ENCODE data around the gene PNLIPRP2.
A peak's percentile ranks its signal among the peaks of the same experiment; 100 is the strongest.

PNLIPRP2 gene

DNA sequence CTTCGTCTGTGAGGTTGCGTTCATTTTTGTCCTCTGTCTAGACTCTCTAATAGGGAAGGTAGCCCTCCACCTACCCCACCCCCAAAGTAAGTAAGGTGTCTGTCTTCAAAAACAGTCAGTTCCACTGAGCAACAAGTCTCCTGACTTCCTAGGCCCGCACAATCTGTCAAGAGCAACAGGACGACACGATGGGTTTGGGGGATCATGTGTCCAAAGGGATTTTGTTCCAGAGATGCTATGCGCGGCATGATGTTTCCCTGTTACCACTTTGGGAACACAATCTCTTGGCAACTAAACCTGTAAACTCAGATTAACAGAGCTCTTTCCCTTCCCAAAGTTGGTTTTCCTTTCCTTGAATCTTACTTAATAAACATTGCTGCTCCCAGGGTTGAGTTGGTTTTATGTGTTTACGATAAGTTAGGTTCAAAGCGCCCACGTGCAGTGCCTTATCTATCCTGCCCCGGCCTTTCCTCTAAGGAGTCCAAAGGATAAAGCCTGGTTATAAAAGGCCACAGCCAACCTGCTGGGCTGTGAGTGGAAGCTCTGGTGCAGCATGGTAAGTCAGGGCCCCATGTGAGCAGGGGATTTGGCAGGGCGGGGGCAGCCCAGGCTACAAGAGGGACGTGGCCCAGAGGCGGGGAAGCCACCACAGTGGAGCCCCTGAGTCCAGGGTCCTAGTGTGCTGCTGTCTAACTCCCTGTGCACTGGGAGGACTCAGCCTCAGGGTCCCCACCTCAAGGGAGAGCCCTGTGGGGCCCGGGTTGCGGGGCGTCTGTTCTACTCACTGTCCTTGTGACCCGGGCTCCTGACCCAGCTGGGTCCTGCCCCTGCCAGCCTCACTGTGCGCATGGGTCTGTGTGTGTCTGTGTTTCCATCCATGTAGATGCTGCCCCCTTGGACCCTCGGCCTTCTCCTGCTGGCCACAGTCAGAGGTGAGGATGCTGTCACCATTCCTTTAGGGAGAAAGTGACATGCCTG lies at the start of gene PNLIPRP2:
Gene PNLIPRP2 (plus strand): TSS at position 531 of the 978 bp plus-strand sequence.
- in situ Hi-C loops (cut with MboI; ENCODE audit: low sequenced_read_pairs), result no loop called here
- no peak for DNase-seq (ENCODE audit: low spot score in 2 of 2)
- no peaks in the 10 kb centered on the region for H3K27me3 ChIP-seq (ENCODE audit: low read depth)
- no peaks in the 10 kb centered on the region for H3K36me3 ChIP-seq (replicated peaks)
- no peak within 1 kb of the TSS for H3K4me3 ChIP-seq
- no peaks in the 10 kb centered on the region for H3K9me3 ChIP-seq
- no peaks in the 10 kb centered on the region for H3K4me1 ChIP-seq

- Histone ChIP-seq H3K4me1 (no peaks in the 10 kb centered on the region; the same call in none of the 2 replicates), H3K4me3 (no peak overlapping the region), H3K9me3 (no peaks in the 10 kb centered on the region), H3K36me3 (replicated peaks) (no peaks in the 10 kb centered on the region), H3K27me3 (ENCODE audit: low read depth) (no peaks in the 10 kb centered on the region)
- DNase-seq (ENCODE audit: low spot score in 2 of 2), result peak in 1 of 2 experiments; percentile 8
- in situ Hi-C loops (cut with MboI; ENCODE audit: low sequenced_read_pairs), result no loop called here
These were observed 46.0 kb upstream of the PNLIPRP2 start for GRCh38 chr10:116574797-116575196.

- DNase-seq (ENCODE audit: low spot score in 2 of 2), result no peak
- no peak overlapping the region for H3K4me3 ChIP-seq
- no peaks in the 10 kb centered on the region for H3K9me3 ChIP-seq
- H3K36me3 ChIP-seq (replicated peaks), result no peaks in the 10 kb centered on the region
- no peaks in the 10 kb centered on the region for H3K27me3 ChIP-seq (ENCODE audit: low read depth)
- in situ Hi-C loops (cut with MboI; ENCODE audit: low sequenced_read_pairs), result no loop called here
- H3K4me1 ChIP-seq, result no peaks in the 10 kb centered on the region
These were observed 32.7 kb upstream of the PNLIPRP2 start for GRCh38 chr10:116587878-116588591.

DNA sequence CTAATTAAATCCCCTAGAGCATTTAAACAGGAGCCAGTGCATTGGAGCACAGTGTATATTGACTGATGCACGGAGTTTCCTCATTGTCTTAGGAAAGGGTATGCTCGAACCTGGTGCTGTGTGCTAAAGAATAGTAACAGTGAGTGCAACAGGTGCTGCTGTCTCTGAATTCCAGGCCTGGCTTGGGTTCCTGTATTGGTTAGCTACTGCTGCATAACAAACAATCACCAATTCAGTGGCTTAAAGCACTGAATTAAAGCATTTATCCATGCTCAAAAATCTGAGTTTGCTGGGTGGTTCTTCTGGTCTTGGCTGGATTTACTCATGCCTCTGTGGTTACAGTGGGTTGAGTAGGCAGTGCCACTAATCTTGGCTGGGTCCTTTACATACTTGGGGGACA lies 31.8 kb upstream of the PNLIPRP2 start:
- Histone ChIP-seq H3K9me3 (no peaks in the 10 kb centered on the region), H3K27me3 (ENCODE audit: low read depth) (no peaks in the 10 kb centered on the region), H3K4me3 (no peak overlapping the region), H3K36me3 (replicated peaks) (no peaks in the 10 kb centered on the region), H3K4me1 (no peaks in the 10 kb centered on the region)
- DNase-seq (ENCODE audit: low spot score in 2 of 2), result no peak
- in situ Hi-C loops (cut with MboI; ENCODE audit: low sequenced_read_pairs), result no loop called here

DNA sequence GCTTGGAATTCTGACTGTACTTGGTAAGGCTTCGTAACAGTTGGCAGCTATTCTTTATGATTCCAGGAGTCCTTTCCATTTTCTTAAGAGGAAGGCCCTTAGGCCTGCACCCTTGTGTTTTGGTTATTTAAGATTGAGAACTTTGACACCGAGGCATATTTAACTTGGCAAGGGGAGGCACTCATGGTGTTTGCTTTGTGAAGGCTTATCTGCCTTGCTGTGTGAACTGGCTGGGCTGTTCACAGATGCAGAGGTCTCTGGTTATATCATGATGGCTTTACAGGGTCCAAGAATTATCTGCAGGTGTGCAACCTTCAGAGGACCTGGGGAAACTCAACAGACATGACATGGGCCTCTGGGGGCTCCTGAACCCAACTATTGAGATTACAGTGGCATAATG lies 30.8 kb upstream of the PNLIPRP2 start:
- no peak for DNase-seq (ENCODE audit: low spot score in 2 of 2)
- no peaks in the 10 kb centered on the region for H3K4me1 ChIP-seq

GRCh38 chr10:116590590-116591444 lies 29.9 kb upstream of the PNLIPRP2 start, which contains the start of gene PNLIPRP1:
PNLIPRP1 (plus strand) TSS chr10:116590959; CDS start chr10:116591130, 171 bp downstream.
- Histone ChIP-seq H3K9me3 (no peaks in the 10 kb centered on the region), H3K27me3 (ENCODE audit: low read depth) (no peaks in the 10 kb centered on the region), H3K36me3 (replicated peaks) (no peaks in the 10 kb centered on the region), H3K4me1 (no peaks in the 10 kb centered on the region), H3K4me3 (no peak within 1 kb of the TSS)
- in situ Hi-C loops (cut with MboI; ENCODE audit: low sequenced_read_pairs), result no loop called here
- no peak for DNase-seq (ENCODE audit: low spot score in 2 of 2)

More for the DNA sequence above, 30.8 kb upstream of the PNLIPRP2 start:
- Histone ChIP-seq H3K27me3 (ENCODE audit: low read depth) (no peaks in the 10 kb centered on the region), H3K36me3 (replicated peaks) (no peaks in the 10 kb centered on the region), H3K4me3 (no peak overlapping the region), H3K9me3 (no peaks in the 10 kb centered on the region)
- in situ Hi-C loops (cut with MboI; ENCODE audit: low sequenced_read_pairs), result no loop called here

- H3K36me3 ChIP-seq (replicated peaks), result no peaks in the 10 kb centered on the region
- in situ Hi-C loops (cut with MboI; ENCODE audit: low sequenced_read_pairs), result no loop called here
- no peaks in the 10 kb centered on the region for H3K9me3 ChIP-seq
- no peak overlapping the region for H3K4me3 ChIP-seq
- no peak for DNase-seq (ENCODE audit: low spot score in 2 of 2)
- no peaks in the 10 kb centered on the region for H3K4me1 ChIP-seq
- no peaks in the 10 kb centered on the region for H3K27me3 ChIP-seq (ENCODE audit: low read depth)
These were observed 27.5 kb upstream of the PNLIPRP2 start for GRCh38 chr10:116593139-116593740.

DNA sequence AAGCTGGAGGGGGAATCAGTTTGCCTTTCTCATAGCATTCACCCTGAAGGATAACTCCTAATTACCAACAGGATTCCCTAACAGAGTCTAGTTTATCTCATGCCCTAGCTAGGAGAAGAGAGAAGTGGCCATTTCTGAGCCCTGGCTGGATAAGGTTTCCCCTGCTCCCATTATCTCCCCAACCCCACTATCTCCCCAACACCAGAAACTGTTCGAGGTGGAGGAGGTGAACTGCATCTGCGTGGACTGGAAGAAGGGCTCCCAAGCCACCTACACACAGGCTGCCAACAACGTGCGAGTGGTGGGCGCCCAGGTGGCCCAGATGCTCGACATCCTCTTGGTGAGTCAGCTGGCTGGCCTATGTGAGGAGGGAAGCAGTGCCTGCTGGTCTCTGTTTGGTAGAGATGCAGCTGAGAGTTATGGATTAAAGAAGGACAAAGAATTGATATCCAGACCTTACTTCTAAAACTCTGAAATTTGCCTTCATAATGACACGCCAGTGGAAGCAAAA lies 26.2 kb upstream of the PNLIPRP2 start:
- DNase-seq (ENCODE audit: low spot score in 2 of 2), result no peak
- Histone ChIP-seq H3K4me3 (no peak overlapping the region), H3K36me3 (replicated peaks) (no peaks in the 10 kb centered on the region), H3K9me3 (no peaks in the 10 kb centered on the region), H3K27me3 (ENCODE audit: low read depth) (no peaks in the 10 kb centered on the region), H3K4me1 (no peaks in the 10 kb centered on the region)
- in situ Hi-C loops (cut with MboI; ENCODE audit: low sequenced_read_pairs), result no loop called here

DNA sequence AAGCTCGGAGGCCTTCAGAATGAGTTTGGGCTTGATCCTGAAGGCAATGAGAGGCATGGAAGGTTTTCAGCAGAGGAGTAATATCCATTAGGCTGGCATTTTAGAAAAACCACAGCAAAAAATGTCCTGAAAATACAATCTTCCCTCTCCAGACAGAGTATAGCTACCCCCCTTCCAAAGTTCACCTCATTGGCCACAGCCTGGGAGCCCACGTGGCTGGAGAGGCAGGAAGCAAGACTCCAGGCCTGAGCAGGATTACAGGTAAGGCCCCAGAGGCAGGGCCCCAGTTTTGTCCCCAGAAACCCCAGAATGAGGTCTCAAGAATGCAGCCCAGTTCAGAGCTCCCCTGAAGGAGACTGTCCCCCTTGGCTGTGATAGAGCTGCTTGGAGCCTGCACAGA lies 24.7 kb upstream of the PNLIPRP2 start:
- Histone ChIP-seq H3K4me3 (no peak overlapping the region), H3K4me1 (no peaks in the 10 kb centered on the region), H3K36me3 (replicated peaks) (no peaks in the 10 kb centered on the region), H3K27me3 (ENCODE audit: low read depth) (no peaks in the 10 kb centered on the region), H3K9me3 (no peaks in the 10 kb centered on the region)
- in situ Hi-C loops (cut with MboI; ENCODE audit: low sequenced_read_pairs), result no loop called here
- DNase-seq (ENCODE audit: low spot score in 2 of 2), result no peak

DNA sequence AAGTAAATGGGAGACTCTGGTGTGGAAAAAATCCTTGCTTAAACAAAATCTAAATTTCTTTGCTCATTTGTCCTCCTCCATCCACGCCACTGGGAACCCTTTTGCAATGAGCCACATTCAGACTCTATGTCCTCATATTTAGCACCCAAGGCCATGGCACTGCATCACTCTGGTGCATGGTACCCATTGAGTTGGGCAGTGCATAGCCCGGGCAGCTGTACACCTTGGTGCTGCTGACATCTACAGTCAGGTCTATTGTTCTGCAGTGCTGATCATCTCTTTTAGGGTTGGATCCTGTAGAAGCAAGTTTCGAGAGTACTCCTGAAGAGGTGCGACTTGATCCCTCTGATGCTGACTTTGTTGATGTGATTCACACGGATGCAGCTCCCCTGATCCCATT lies 23.2 kb upstream of the PNLIPRP2 start:
- H3K9me3 ChIP-seq, result no peaks in the 10 kb centered on the region
- no peak for DNase-seq (ENCODE audit: low spot score in 2 of 2)
- in situ Hi-C loops (cut with MboI; ENCODE audit: low sequenced_read_pairs), result no loop called here
- no peaks in the 10 kb centered on the region for H3K4me1 ChIP-seq
- H3K4me3 ChIP-seq, result no peak overlapping the region
- H3K27me3 ChIP-seq (ENCODE audit: low read depth), result no peaks in the 10 kb centered on the region
- H3K36me3 ChIP-seq (replicated peaks), result no peaks in the 10 kb centered on the region

- no peak for DNase-seq (ENCODE audit: low spot score in 2 of 2)
- H3K9me3 ChIP-seq, result no peaks in the 10 kb centered on the region
- H3K4me3 ChIP-seq, result no peak overlapping the region
- H3K4me1 ChIP-seq, result no peaks in the 10 kb centered on the region
- in situ Hi-C loops (cut with MboI; ENCODE audit: low sequenced_read_pairs), result no loop called here
- H3K27me3 ChIP-seq (ENCODE audit: low read depth), result no peaks in the 10 kb centered on the region
- no peaks in the 10 kb centered on the region for H3K36me3 ChIP-seq (replicated peaks)
These were observed 22.4 kb upstream of the PNLIPRP2 start for GRCh38 chr10:116598329-116598728.

GRCh38 chr10:116599991-116600390 lies 20.8 kb upstream of the PNLIPRP2 start:
- DNase-seq (ENCODE audit: low spot score in 2 of 2), result no peak
- in situ Hi-C loops (cut with MboI; ENCODE audit: low sequenced_read_pairs), result no loop called here
- Histone ChIP-seq H3K36me3 (replicated peaks) (no peaks in the 10 kb centered on the region), H3K4me1 (no peaks in the 10 kb centered on the region), H3K27me3 (ENCODE audit: low read depth) (no peaks in the 10 kb centered on the region), H3K9me3 (no peaks in the 10 kb centered on the region), H3K4me3 (no peak overlapping the region)

Data from HAP-1 (cell line).